OCI-LY3 (cell line): ENCODE measurements around the gene NSL1.

Source experiments
- EZH2phosphoT487 ChIP-seq: fragments of 200-600 bp; shearing (Covaris generic); IDR thresholded peaks from 2 replicates; pipeline ENCODE4 v1.6.1; 2018; ENCODE audit warnings: antibody characterized with exemption, mixed run types, low read depth
- TF ChIP-seq, protein P1 (sequence below): fragments of 200-600, 300-600 bp; sonication (generic); IDR thresholded peaks from 2 replicates; pipeline ENCODE4 v1.5.1; 2014; ENCODE audit warnings: antibody characterized with exemption, low read length, low read depth

DNA sequence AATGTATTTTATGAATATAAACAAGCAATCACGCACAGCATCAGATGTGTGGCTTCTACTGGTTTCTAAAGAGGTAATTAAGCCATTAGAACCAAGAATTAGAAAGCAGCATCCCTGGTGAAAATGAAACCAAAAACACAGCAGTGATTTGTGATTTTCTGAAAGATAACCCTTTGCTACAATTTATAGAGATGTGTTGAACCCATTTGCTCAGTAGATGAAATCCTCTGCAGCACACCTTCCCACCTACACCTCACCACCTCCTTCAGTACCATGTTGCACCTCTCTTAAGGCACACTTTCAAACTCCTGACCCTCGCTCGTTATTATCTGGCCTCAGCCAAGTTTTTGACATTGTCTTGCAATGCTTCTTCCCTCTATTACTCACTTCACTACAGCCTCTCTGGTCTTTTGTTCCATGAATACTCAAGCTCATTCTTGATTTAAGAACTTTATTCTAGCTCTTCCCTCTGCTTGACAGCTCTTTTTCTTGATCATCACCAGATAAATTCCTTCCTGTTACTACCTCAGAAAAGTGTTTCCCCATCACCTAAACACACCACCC is 38.6 kb downstream of the NSL1 start:
- TF ChIP-seq, protein P1, sequence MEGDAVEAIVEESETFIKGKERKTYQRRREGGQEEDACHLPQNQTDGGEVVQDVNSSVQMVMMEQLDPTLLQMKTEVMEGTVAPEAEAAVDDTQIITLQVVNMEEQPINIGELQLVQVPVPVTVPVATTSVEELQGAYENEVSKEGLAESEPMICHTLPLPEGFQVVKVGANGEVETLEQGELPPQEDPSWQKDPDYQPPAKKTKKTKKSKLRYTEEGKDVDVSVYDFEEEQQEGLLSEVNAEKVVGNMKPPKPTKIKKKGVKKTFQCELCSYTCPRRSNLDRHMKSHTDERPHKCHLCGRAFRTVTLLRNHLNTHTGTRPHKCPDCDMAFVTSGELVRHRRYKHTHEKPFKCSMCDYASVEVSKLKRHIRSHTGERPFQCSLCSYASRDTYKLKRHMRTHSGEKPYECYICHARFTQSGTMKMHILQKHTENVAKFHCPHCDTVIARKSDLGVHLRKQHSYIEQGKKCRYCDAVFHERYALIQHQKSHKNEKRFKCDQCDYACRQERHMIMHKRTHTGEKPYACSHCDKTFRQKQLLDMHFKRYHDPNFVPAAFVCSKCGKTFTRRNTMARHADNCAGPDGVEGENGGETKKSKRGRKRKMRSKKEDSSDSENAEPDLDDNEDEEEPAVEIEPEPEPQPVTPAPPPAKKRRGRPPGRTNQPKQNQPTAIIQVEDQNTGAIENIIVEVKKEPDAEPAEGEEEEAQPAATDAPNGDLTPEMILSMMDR, result no peak
- no peak for TF ChIP-seq EZH2phosphoT487
